PFSK-1 (cell line): ENCODE measurements around the gene MUC2.

Source experiments
- REST ChIP-seq, 2 experiments: IDR thresholded peaks; 2 replicates each; pipeline versions ENCODE4 v1.6.1 to v1.8.0; 2011 to 2012; ENCODE audit warnings: low read depth in 2 of 2, low read length in 2 of 2, control low read depth in 1 of 2, inconsistent platforms in 1 of 2, mild to moderate bottlenecking in 1 of 2, moderate library complexity in 1 of 2; ENCODE audit not compliant: insufficient read depth in 1 of 2
- TAF1 ChIP-seq: IDR thresholded peaks from 2 replicates; pipeline ENCODE4 v1.6.1; 2012; ENCODE audit warnings: low read length, control low read depth, borderline replicate concordance; ENCODE audit not compliant: insufficient read depth

- TF ChIP-seq TAF1 (no peak), REST (IDR thresholded peaks at IDR 0.05; ENCODE audit: insufficient read depth in 1 of 2, low read depth in 2 of 2, low read length in 2 of 2) (no peak)
Observed at GRCh38 chr11:1116104-1116503, 41.4 kb downstream of the MUC2 start.
